ENCODE results near the gene IDH2. TPM values are rescaled to one million over a fixed set of nuclear protein-coding genes. Genes with fewer than 3 reads are reported as not detected.
"Not testable (repeated sequence)": the region's sequence is repeated elsewhere in the genome, so short reads cannot be mapped to it uniquely, and the experiment has no call there.

IDH2 gene
- total RNA-seq, 1 experiment from 2014 or later, result 93.4 TPM

- not testable (repeated sequence) for H2AFZ ChIP-seq (ENCODE audit: low read length); H3K36me3 ChIP-seq (ENCODE audit: insufficient read depth, low read length); H3K9me2 ChIP-seq (replicated peaks; ENCODE audit: insufficient read depth, low read length); H3K79me2 ChIP-seq (ENCODE audit: low read length); DNase-seq; H3K27me3 ChIP-seq (ENCODE audit: low read length); H3K9ac ChIP-seq (ENCODE audit: low read length); H3K27ac ChIP-seq (ENCODE audit: low read length); H3K4me2 ChIP-seq (ENCODE audit: low read depth, low read length, poor library complexity, severe bottlenecking); H3K4me3 ChIP-seq (ENCODE audit: low read length); H3K9me3 ChIP-seq (ENCODE audit: low read length); H4K20me1 ChIP-seq (ENCODE audit: insufficient read depth, low read depth, low read length); H3K4me1 ChIP-seq (ENCODE audit: low read length)
These were observed 7.0 kb upstream of the IDH2 start for GRCh38 chr15:90109163-90109751.

- H3K27ac ChIP-seq (ENCODE audit: low read length); H3K4me1 ChIP-seq (ENCODE audit: low read length); DNase-seq; H3K4me3 ChIP-seq (ENCODE audit: low read length); H2AFZ ChIP-seq (ENCODE audit: low read length); H3K36me3 ChIP-seq (ENCODE audit: insufficient read depth, low read length); H3K4me2 ChIP-seq (ENCODE audit: low read depth, low read length, poor library complexity, severe bottlenecking); H4K20me1 ChIP-seq (ENCODE audit: insufficient read depth, low read depth, low read length); H3K27me3 ChIP-seq (ENCODE audit: low read length); H3K79me2 ChIP-seq (ENCODE audit: low read length); H3K9ac ChIP-seq (ENCODE audit: low read length); H3K9me3 ChIP-seq (ENCODE audit: low read length); H3K9me2 ChIP-seq (replicated peaks; ENCODE audit: insufficient read depth, low read length): not testable (repeated sequence)
These were observed 5.8 kb upstream of the IDH2 start for GRCh38 chr15:90108038-90108437.

GRCh38 chr15:90106522-90107117 is 4.4 kb upstream of the IDH2 start:
- DNase-seq, result no peak
- Histone ChIP-seq H3K4me2 (ENCODE audit: low read depth, low read length, poor library complexity, severe bottlenecking) (no peak overlapping the region), H3K9me2 (replicated peaks; ENCODE audit: insufficient read depth, low read length) (no peaks in the 10 kb centered on the region), H3K27ac (ENCODE audit: low read length) (no peak overlapping the region), H3K4me1 (ENCODE audit: low read length) (peaks cover 10% of the 10 kb centered on the region), H4K20me1 (ENCODE audit: insufficient read depth, low read depth, low read length) (no peaks in the 10 kb centered on the region), H3K79me2 (ENCODE audit: low read length) (peaks cover under 1% of the 10 kb centered on the region; the same call in 1 of the 2 replicates), H3K4me3 (ENCODE audit: low read length) (no peak overlapping the region), H3K9me3 (ENCODE audit: low read length) (no peaks in the 10 kb centered on the region), H3K36me3 (ENCODE audit: insufficient read depth, low read length) (no peaks in the 10 kb centered on the region), H3K27me3 (ENCODE audit: low read length) (no peaks in the 10 kb centered on the region), H3K9ac (ENCODE audit: low read length) (no peak overlapping the region), H2AFZ (ENCODE audit: low read length) (no peak overlapping the region)

GRCh38 chr15:90105521-90105920 is 3.3 kb upstream of the IDH2 start:
- no peak overlapping the region for H3K9ac ChIP-seq (ENCODE audit: low read length)
- no peaks in the 10 kb centered on the region for H3K9me3 ChIP-seq (ENCODE audit: low read length)
- peaks cover 9% of the 10 kb centered on the region for H3K79me2 ChIP-seq (ENCODE audit: low read length)
- H3K4me1 ChIP-seq (ENCODE audit: low read length), result peaks cover 21% of the 10 kb centered on the region
- H3K27ac ChIP-seq (ENCODE audit: low read length), result no peak overlapping the region
- no peak overlapping the region for H3K4me2 ChIP-seq (ENCODE audit: low read depth, low read length, poor library complexity, severe bottlenecking)
- H3K9me2 ChIP-seq (replicated peaks; ENCODE audit: insufficient read depth, low read length), result no peaks in the 10 kb centered on the region
- no peaks in the 10 kb centered on the region for H4K20me1 ChIP-seq (ENCODE audit: insufficient read depth, low read depth, low read length)
- H3K4me3 ChIP-seq (ENCODE audit: low read length), result no peak overlapping the region
- DNase-seq, result no peak
- no peaks in the 10 kb centered on the region for H3K36me3 ChIP-seq (ENCODE audit: insufficient read depth, low read length)
- H2AFZ ChIP-seq (ENCODE audit: low read length), result no peak overlapping the region
- H3K27me3 ChIP-seq (ENCODE audit: low read length), result no peaks in the 10 kb centered on the region

- no peak for DNase-seq
- no peak overlapping the region for H3K27ac ChIP-seq (ENCODE audit: low read length)
These were observed 2.3 kb upstream of the IDH2 start for GRCh38 chr15:90104551-90104950.

GRCh38 chr15:90103701-90104329 is 1.5 kb upstream of the IDH2 start:
- Histone ChIP-seq H3K4me2 (ENCODE audit: low read depth, low read length, poor library complexity, severe bottlenecking) (no peak overlapping the region), H4K20me1 (ENCODE audit: insufficient read depth, low read depth, low read length) (no peaks in the 10 kb centered on the region), H3K27me3 (ENCODE audit: low read length) (no peaks in the 10 kb centered on the region), H3K9ac (ENCODE audit: low read length) (no peak overlapping the region), H3K9me2 (replicated peaks; ENCODE audit: insufficient read depth, low read length) (no peaks in the 10 kb centered on the region), H3K4me1 (ENCODE audit: low read length) (peaks cover 38% of the 10 kb centered on the region), H3K36me3 (ENCODE audit: insufficient read depth, low read length) (no peaks in the 10 kb centered on the region), H3K79me2 (ENCODE audit: low read length) (peaks cover 19% of the 10 kb centered on the region), H2AFZ (ENCODE audit: low read length) (no peak overlapping the region), H3K4me3 (ENCODE audit: low read length) (no peak overlapping the region), H3K9me3 (ENCODE audit: low read length) (no peaks in the 10 kb centered on the region), H3K27ac (ENCODE audit: low read length) (no peak overlapping the region)
- DNase-seq, result no peak

More at GRCh38 chr15:90104551-90104950, 2.3 kb upstream of the IDH2 start:
- H3K9me3 ChIP-seq (ENCODE audit: low read length), result no peaks in the 10 kb centered on the region
- H3K4me2 ChIP-seq (ENCODE audit: low read depth, low read length, poor library complexity, severe bottlenecking), result no peak overlapping the region
- H3K4me3 ChIP-seq (ENCODE audit: low read length), result no peak overlapping the region
- H4K20me1 ChIP-seq (ENCODE audit: insufficient read depth, low read depth, low read length), result no peaks in the 10 kb centered on the region
- peaks cover 12% of the 10 kb centered on the region for H3K79me2 ChIP-seq (ENCODE audit: low read length)
- no peak overlapping the region for H2AFZ ChIP-seq (ENCODE audit: low read length)
- peaks cover 31% of the 10 kb centered on the region for H3K4me1 ChIP-seq (ENCODE audit: low read length)
- H3K9me2 ChIP-seq (replicated peaks; ENCODE audit: insufficient read depth, low read length), result no peaks in the 10 kb centered on the region
- H3K36me3 ChIP-seq (ENCODE audit: insufficient read depth, low read length), result no peaks in the 10 kb centered on the region
- no peak overlapping the region for H3K9ac ChIP-seq (ENCODE audit: low read length)
- H3K27me3 ChIP-seq (ENCODE audit: low read length), result no peaks in the 10 kb centered on the region

- no peaks in the 10 kb centered on the region for H3K36me3 ChIP-seq (ENCODE audit: insufficient read depth, low read length)
- H3K4me1 ChIP-seq (ENCODE audit: low read length), result peaks cover 63% of the 10 kb centered on the region
These were observed 919 bp downstream of the IDH2 start for GRCh38 chr15:90101130-90101968.

More at GRCh38 chr15:90101130-90101968, 919 bp downstream of the IDH2 start:
- peak overlapping the region; percentile 89 for H3K4me2 ChIP-seq (ENCODE audit: low read depth, low read length, poor library complexity, severe bottlenecking)
- H3K9me2 ChIP-seq (replicated peaks; ENCODE audit: insufficient read depth, low read length), result no peaks in the 10 kb centered on the region
- peak overlapping the region; percentile 54; the same call in 1 of the 2 replicates for H2AFZ ChIP-seq (ENCODE audit: low read length)
- no peaks in the 10 kb centered on the region for H3K9me3 ChIP-seq (ENCODE audit: low read length)
- H4K20me1 ChIP-seq (ENCODE audit: insufficient read depth, low read depth, low read length), result no peaks in the 10 kb centered on the region
- peak overlapping the region; percentile 97 for H3K27ac ChIP-seq (ENCODE audit: low read length)
- no peaks in the 10 kb centered on the region for H3K27me3 ChIP-seq (ENCODE audit: low read length)
- peaks cover 27% of the 10 kb centered on the region for H3K79me2 ChIP-seq (ENCODE audit: low read length)
- peak; percentile 78 for DNase-seq
- H3K9ac ChIP-seq (ENCODE audit: low read length), result peak overlapping the region; percentile 89
- H3K4me3 ChIP-seq (ENCODE audit: low read length), result peak overlapping the region; percentile 75
